B cell (primary cell): Measurements from ENCODE around the gene PARD3B. TPM values are rescaled to one million over a fixed set of nuclear protein-coding genes. Genes with fewer than 3 reads are reported as not detected.

Experiments
- ATAC-seq: fragments of 200-7000 bp; cut with Tn5 transposase; one replicate; pipeline ENCODE4 v1.10.0; 2021; ENCODE audit warnings: low read depth, mild to moderate bottlenecking, moderate number of reproducible peaks, moderate library complexity
- CTCF ChIA-PET: fragments of 350-600 bp; sonication (Branson Sonifier 250); formaldehyde crosslinking; loops from one replicate; lab custom pipeline; 2021; ENCODE audit warnings: antibody characterized with exemption, inconsistent platforms; lab: Charles Lee
- POLR2A ChIA-PET: fragments of 350-600 bp; sonication (Branson Sonifier 250); formaldehyde crosslinking; loops from one replicate; lab custom pipeline; 2021; ENCODE audit warnings: antibody characterized with exemption; lab: Charles Lee
- DNase-seq: peaks from one replicate; pipeline ENCODE4 v3.0.0; 2013
- H2AFZ ChIP-seq: 2 replicates; pipeline ENCODE4 v1.6.1; 2012; ENCODE audit warnings: mild to moderate bottlenecking, low read depth, low read length; ENCODE audit not compliant: insufficient read depth, poor library complexity, severe bottlenecking
- H3K27ac ChIP-seq, 2 donors: 1 replicate in 1 of 2; 2 replicates in 1 of 2; pipeline ENCODE4 v1.5.1; 2012 to 2013; ENCODE audit warnings: low read length in 2 of 2, mild to moderate bottlenecking in 2 of 2, moderate library complexity in 1 of 2
- H3K27me3 ChIP-seq, 4 experiments: fragments of 200-600 bp in 1 of 4; sonication (generic) in 1 of 4; replicated peaks in 1 of 4; 1 replicate in 2 of 4; 2 replicates in 2 of 4; pipeline versions ENCODE4 v1.6.1 to v1.7.0; 2013 to 2016; ENCODE audit warnings: low read length in 3 of 4, mild to moderate bottlenecking in 2 of 4, mixed read lengths in 1 of 4, moderate library complexity in 1 of 4; ENCODE audit not compliant: insufficient read depth in 4 of 4, control insufficient read depth in 3 of 4; ENCODE audit errors: control extremely low read depth in 1 of 4
- H3K36me3 ChIP-seq, 2 experiments: replicated peaks in 1 of 2; 1 replicate in 1 of 2; 2 replicates in 1 of 2; pipeline versions ENCODE4 v1.6.1 to v1.7.1; 2013; ENCODE audit warnings: low read length in 1 of 2; ENCODE audit not compliant: insufficient read depth in 2 of 2, control insufficient read depth in 1 of 2; ENCODE audit errors: control extremely low read depth in 1 of 2, extremely low read depth in 1 of 2
- H3K4me1 ChIP-seq, 2 donors: fragments of 200-600 bp in 1 of 2; sonication (generic) in 1 of 2; 1 replicate in 1 of 2; 2 replicates in 1 of 2; pipeline versions ENCODE4 v1.5.1 to v1.6.1; 2013 to 2017; ENCODE audit warnings: low read length in 2 of 2; ENCODE audit not compliant: control insufficient read depth in 2 of 2, insufficient read depth in 2 of 2
- H3K4me2 ChIP-seq: replicated peaks from 2 replicates; pipeline ENCODE3; 2012; ENCODE audit warnings: mild to moderate bottlenecking, low read depth, low read length; ENCODE audit not compliant: poor library complexity, severe bottlenecking
- H3K4me3 ChIP-seq, 5 experiments: fragments of 200-600 bp in 1 of 5; sonication (generic) in 1 of 5; 1 replicate in 3 of 5; 2 replicates in 2 of 5; pipeline versions ENCODE4 v1.5.1 to v1.7.0; 2011 to 2016; ENCODE audit warnings: low read length in 4 of 5, mild to moderate bottlenecking in 4 of 5, low read depth in 2 of 5, control low read depth in 1 of 5, moderate library complexity in 1 of 5; ENCODE audit not compliant: insufficient read depth in 1 of 5; ENCODE audit errors: control extremely low read depth in 1 of 5, extremely low read depth in 1 of 5
- H3K79me2 ChIP-seq: fragments of 200-600 bp; sonication (generic); one replicate; pipeline ENCODE4 v1.6.0; 2016; ENCODE audit warnings: low read length; ENCODE audit not compliant: control insufficient read depth, insufficient read depth
- H3K9ac ChIP-seq: fragments of 200-600 bp; sonication (generic); 2 replicates; pipeline ENCODE4 v1.6.1; 2017; ENCODE audit warnings: mild to moderate bottlenecking, low read length, moderate library complexity
- H3K9me3 ChIP-seq, 3 donors: one replicate each; pipeline versions ENCODE4 v1.6.1 to v1.7.1; 2013; ENCODE audit warnings: low read length in 2 of 3; ENCODE audit not compliant: control insufficient read depth in 2 of 3, insufficient read depth in 1 of 3; ENCODE audit errors: control extremely low read depth in 1 of 3
- H4K20me1 ChIP-seq: 2 replicates; pipeline ENCODE4 v1.6.0; 2012; ENCODE audit warnings: mild to moderate bottlenecking, low read length; ENCODE audit not compliant: insufficient read depth, control insufficient read depth, poor library complexity, severe bottlenecking
- H3K27ac Mint-ChIP-seq: one replicate; pipeline ENCODE4 v1.8.0; 2021; ENCODE audit warnings: mixed read lengths
- H3K27me3 Mint-ChIP-seq: one replicate; pipeline ENCODE4 v1.8.0; 2021; ENCODE audit warnings: mixed read lengths
- H3K4me1 Mint-ChIP-seq: one replicate; pipeline ENCODE4 v1.8.0; 2021; ENCODE audit warnings: mixed read lengths
- H3K4me3 Mint-ChIP-seq: one replicate; pipeline ENCODE4 v1.8.0; 2021; ENCODE audit warnings: mixed read lengths
- H3K9me3 Mint-ChIP-seq: one replicate; pipeline ENCODE4 v1.8.0; 2022; ENCODE audit warnings: mixed read lengths; ENCODE audit not compliant: insufficient read depth
- CTCF ChIP-seq: fragments of 200-600 bp; IDR thresholded peaks from one replicate; pipeline ENCODE4 v1.8.0; 2022; ENCODE audit warnings: antibody characterized with exemption, mild to moderate bottlenecking
- EZH2 ChIP-seq: IDR thresholded peaks from 2 replicates; pipeline ENCODE4 v1.6.1; 2012; ENCODE audit warnings: borderline replicate concordance, low read depth, mild to moderate bottlenecking, moderate library complexity, low read length; ENCODE audit not compliant: insufficient read depth, poor library complexity, severe bottlenecking
- WGBS: methylation state at CpG from one replicate; pipeline ENCODE4 v1.1.5; 2013; ENCODE audit warnings: missing lambda C conversion rate; ENCODE audit not compliant: insufficient coverage; 5-methylcytosine and 5-hydroxymethylcytosine counted together
- intact Hi-C: fragments of 100-400 bp; cut with micrococcal nuclease; formaldehyde crosslinking; loops from one replicate; pipeline ENCODE4 v1.10.0; 2022
- polyA plus RNA-seq: library from polyadenylated mRNA; depleted of rRNA; stranded (reverse); fragments of >200 nt; gene quantifications from 2 replicates; pipeline ENCODE4 v1.2.3, GENCODE V29; 2012
- total RNA-seq, 2 donors: library from RNA; stranded (reverse); fragments of 120-200 nt in 1 of 2; gene quantifications; 1 replicate in 1 of 2; 2 replicates in 1 of 2; pipeline versions ENCODE4 v1.2.3 to v1.2.4, GENCODE V29; 2013 to 2022

Gene PARD3B
- total and polyA plus RNA-seq, 2 donors (not counting 1 experiment from before 2014, with no cell fraction given): not detected

- Mint-ChIP-seq H3K27me3 (no peaks in the 10 kb centered on the region), H3K9me3 (peaks cover 5% of the 10 kb centered on the region), H3K4me1 (no peaks in the 10 kb centered on the region), H3K4me3 (no peak overlapping the region), H3K27ac (no peak overlapping the region)
- Histone ChIP-seq H4K20me1 (no peaks in the 10 kb centered on the region), H3K4me1 (no peaks in the 10 kb centered on the region), H3K27ac (no peak overlapping the region), H3K9me3 (peaks cover 0 to 7% (median 0%) of the 10 kb centered on the region in 3 donors), H3K27me3 (no peaks in the 10 kb centered on the region), H3K4me3 (no peak overlapping the region), H3K9ac (no peak overlapping the region), H3K4me2 (no peak overlapping the region), H3K79me2 (no peaks in the 10 kb centered on the region), H3K36me3 (no peaks in the 10 kb centered on the region), H2AFZ (no peak overlapping the region)
- no CpG with 5 or more reads among the region's 1 CpG for WGBS
- no peak for TF ChIP-seq CTCF
- TF ChIP-seq EZH2: no peak
- CTCF ChIA-PET: no interaction called here
- POLR2A ChIA-PET: no interaction called here
- intact Hi-C loops: no loop called here
- no peak for DNase-seq
- ATAC-seq: no peak
These were observed 402.1 kb downstream of the PARD3B start for GRCh38 chr2:204947405-204947804.

GRCh38 chr2:204948024-204948763 is 402.9 kb downstream of the PARD3B start:
- no peak overlapping the region for H3K4me3 ChIP-seq
- no peak for ATAC-seq
- H3K36me3 ChIP-seq: no peaks in the 10 kb centered on the region
- H3K27me3 Mint-ChIP-seq: no peaks in the 10 kb centered on the region
- H3K9ac ChIP-seq: no peak overlapping the region
- no peaks in the 10 kb centered on the region for H3K4me1 ChIP-seq
- no peak overlapping the region for H3K27ac Mint-ChIP-seq
- no peaks in the 10 kb centered on the region for H3K4me1 Mint-ChIP-seq
- no peak overlapping the region for H3K4me2 ChIP-seq
- peaks cover 5% of the 10 kb centered on the region for H3K9me3 Mint-ChIP-seq
- H3K27me3 ChIP-seq: no peaks in the 10 kb centered on the region
- H3K4me3 Mint-ChIP-seq: no peak overlapping the region
- TF ChIP-seq EZH2: no peak
- no peak for TF ChIP-seq CTCF
- no peak for DNase-seq
- WGBS: 33% methylated on average over 1 of the region's 3 CpGs
- no peaks in the 10 kb centered on the region for H4K20me1 ChIP-seq
- no peak overlapping the region for H2AFZ ChIP-seq
- ChIA-PET CTCF (no interaction called here), POLR2A (no interaction called here)
- no peaks in the 10 kb centered on the region for H3K79me2 ChIP-seq
- intact Hi-C loops: no loop called here
- H3K27ac ChIP-seq: no peak overlapping the region
- H3K9me3 ChIP-seq: peaks cover 0 to 7% (median 0%) of the 10 kb centered on the region in 3 donors
